ENCODE measurements around the gene PHAF1. TPM values are rescaled to one million over a fixed set of nuclear protein-coding genes. Genes with fewer than 3 reads are reported as not detected.

The PHAF1 gene
- 10.4 TPM for total RNA-seq
- long read RNA-seq, transcript C16orf70-208 (17 exons, 1,353 nt): major isoform, 24 of 38 reads
- long read RNA-seq, partial matches to known transcripts: 0 of 38 reads
- long read RNA-seq, other reads (novel, unspliced or antisense): 13 of 38 reads

- no peak for TF ChIP-seq CTCF (IDR thresholded peaks at IDR 0.05; ENCODE audit: borderline replicate concordance)
- peak; percentile 94 for DNase-seq
- Histone ChIP-seq H3K36me3 (no peaks in the 10 kb centered on the region), H3K27ac (replicated peaks) (peak within 1 kb of the TSS; percentile 92), H3K4me3 (peak within 1 kb of the TSS; percentile 93), H3K9me3 (replicated peaks) (no peaks in the 10 kb centered on the region), H3K27me3 (ENCODE audit: low read depth) (no peaks in the 10 kb centered on the region), H3K4me1 (peaks cover 46% of the 10 kb centered on the region)
- intact Hi-C loops (cut with micrococcal nuclease): no loop called here
Observed at GRCh38 chr16:67109407-67110135, at the start of gene PHAF1. Gene PHAF1, plus strand, starts transcription at chr16:67109941. Its CDS starts 235 bp downstream, at chr16:67110176.

- H3K4me3 ChIP-seq: no peak overlapping the region
- DNase-seq: no peak
- H3K36me3 ChIP-seq: peaks cover 19% of the 10 kb centered on the region
- no peaks in the 10 kb centered on the region for H3K4me1 ChIP-seq
- H3K27me3 ChIP-seq (ENCODE audit: low read depth): no peaks in the 10 kb centered on the region
- intact Hi-C loops (cut with micrococcal nuclease): no loop called here
- H3K9me3 ChIP-seq (replicated peaks): no peaks in the 10 kb centered on the region
- no peak overlapping the region for H3K27ac ChIP-seq (replicated peaks)
- no peak for TF ChIP-seq CTCF (IDR thresholded peaks at IDR 0.05; ENCODE audit: borderline replicate concordance)
Observed at GRCh38 chr16:67063008-67063407, 46.7 kb upstream of the PHAF1 start.

- no peak for DNase-seq
- intact Hi-C loops (cut with micrococcal nuclease): no loop called here
- no peaks in the 10 kb centered on the region for H3K27me3 ChIP-seq (ENCODE audit: low read depth)
- H3K36me3 ChIP-seq: peaks cover 47% of the 10 kb centered on the region
- H3K4me1 ChIP-seq: no peaks in the 10 kb centered on the region
- no peak overlapping the region for H3K27ac ChIP-seq (replicated peaks)
- H3K4me3 ChIP-seq: no peak overlapping the region
- TF ChIP-seq CTCF (IDR thresholded peaks at IDR 0.05; ENCODE audit: borderline replicate concordance): no peak
- H3K9me3 ChIP-seq (replicated peaks): no peaks in the 10 kb centered on the region
Observed at GRCh38 chr16:67068212-67068753, 41.5 kb upstream of the PHAF1 start.

- no peaks in the 10 kb centered on the region for H3K9me3 ChIP-seq (replicated peaks)
- H3K27ac ChIP-seq (replicated peaks): no peak overlapping the region
- H3K4me3 ChIP-seq: no peak overlapping the region
- H3K4me1 ChIP-seq: no peaks in the 10 kb centered on the region
- peaks cover 63% of the 10 kb centered on the region for H3K36me3 ChIP-seq
- no peak for TF ChIP-seq CTCF (IDR thresholded peaks at IDR 0.05; ENCODE audit: borderline replicate concordance)
- DNase-seq: no peak
- H3K27me3 ChIP-seq (ENCODE audit: low read depth): no peaks in the 10 kb centered on the region
- intact Hi-C loops (cut with micrococcal nuclease): no loop called here
Observed at GRCh38 chr16:67071476-67072048, 38.2 kb upstream of the PHAF1 start.

- Histone ChIP-seq H3K36me3 (peaks cover 30% of the 10 kb centered on the region), H3K4me1 (no peaks in the 10 kb centered on the region), H3K27ac (replicated peaks) (no peak overlapping the region), H3K27me3 (ENCODE audit: low read depth) (no peaks in the 10 kb centered on the region), H3K4me3 (no peak overlapping the region), H3K9me3 (replicated peaks) (no peaks in the 10 kb centered on the region)
- TF ChIP-seq CTCF (IDR thresholded peaks at IDR 0.05; ENCODE audit: borderline replicate concordance): no peak
- intact Hi-C loops (cut with micrococcal nuclease): no loop called here
- no peak for DNase-seq
Observed at GRCh38 chr16:67075331-67075730, 34.4 kb upstream of the PHAF1 start.

All from left ventricle myocardium inferior (tissue), 1 donor.